GM13976 (cell line): ENCODE data around the gene CD163L1.

ENCODE experiments used
- DNase-seq: peaks from one replicate; pipeline ENCODE4 v3.0.0; 2012; ENCODE audit warnings: low spot score
- in situ Hi-C: fragments of 300-500 bp; cut with MboI; formaldehyde crosslinking; loops from one replicate; pipeline ENCODE4 v1.12.0; 2022; ENCODE audit warnings: low sequenced_read_pairs, mixed read lengths, inconsistent platforms; ENCODE audit not compliant: unreplicated experiment
- TF ChIP-seq, protein P1 (sequence below): IDR thresholded peaks from 2 replicates; pipeline ENCODE4 v1.5.1; 2012; ENCODE audit warnings: borderline replicate concordance, mild to moderate bottlenecking; ENCODE audit not compliant: insufficient read depth; ENCODE audit errors: extremely low read depth, missing control alignments, control extremely low read depth

Gene CD163L1

DNA sequence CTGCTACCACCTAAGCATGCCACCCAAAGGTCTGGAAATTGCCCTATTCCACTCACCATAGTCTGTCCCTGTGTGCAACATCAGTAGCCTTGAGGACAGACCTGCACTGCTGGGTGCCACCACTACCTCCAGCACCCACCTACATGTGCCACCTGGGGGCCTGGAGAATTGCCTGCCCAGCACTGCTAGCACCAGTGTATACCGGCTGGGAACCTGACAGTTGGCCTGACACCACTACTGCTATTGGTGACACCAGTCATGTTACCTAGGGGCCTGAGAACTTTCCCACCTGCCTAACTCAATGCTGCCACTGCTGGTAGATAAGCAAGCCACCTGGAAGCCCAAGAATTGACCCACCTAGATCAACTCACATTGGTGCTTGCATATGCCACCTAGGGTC lies 60.8 kb downstream of the CD163L1 start:
- TF ChIP-seq, protein P1, sequence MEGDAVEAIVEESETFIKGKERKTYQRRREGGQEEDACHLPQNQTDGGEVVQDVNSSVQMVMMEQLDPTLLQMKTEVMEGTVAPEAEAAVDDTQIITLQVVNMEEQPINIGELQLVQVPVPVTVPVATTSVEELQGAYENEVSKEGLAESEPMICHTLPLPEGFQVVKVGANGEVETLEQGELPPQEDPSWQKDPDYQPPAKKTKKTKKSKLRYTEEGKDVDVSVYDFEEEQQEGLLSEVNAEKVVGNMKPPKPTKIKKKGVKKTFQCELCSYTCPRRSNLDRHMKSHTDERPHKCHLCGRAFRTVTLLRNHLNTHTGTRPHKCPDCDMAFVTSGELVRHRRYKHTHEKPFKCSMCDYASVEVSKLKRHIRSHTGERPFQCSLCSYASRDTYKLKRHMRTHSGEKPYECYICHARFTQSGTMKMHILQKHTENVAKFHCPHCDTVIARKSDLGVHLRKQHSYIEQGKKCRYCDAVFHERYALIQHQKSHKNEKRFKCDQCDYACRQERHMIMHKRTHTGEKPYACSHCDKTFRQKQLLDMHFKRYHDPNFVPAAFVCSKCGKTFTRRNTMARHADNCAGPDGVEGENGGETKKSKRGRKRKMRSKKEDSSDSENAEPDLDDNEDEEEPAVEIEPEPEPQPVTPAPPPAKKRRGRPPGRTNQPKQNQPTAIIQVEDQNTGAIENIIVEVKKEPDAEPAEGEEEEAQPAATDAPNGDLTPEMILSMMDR = no peak
- DNase-seq = no peak
- in situ Hi-C loops = no loop called here

DNA sequence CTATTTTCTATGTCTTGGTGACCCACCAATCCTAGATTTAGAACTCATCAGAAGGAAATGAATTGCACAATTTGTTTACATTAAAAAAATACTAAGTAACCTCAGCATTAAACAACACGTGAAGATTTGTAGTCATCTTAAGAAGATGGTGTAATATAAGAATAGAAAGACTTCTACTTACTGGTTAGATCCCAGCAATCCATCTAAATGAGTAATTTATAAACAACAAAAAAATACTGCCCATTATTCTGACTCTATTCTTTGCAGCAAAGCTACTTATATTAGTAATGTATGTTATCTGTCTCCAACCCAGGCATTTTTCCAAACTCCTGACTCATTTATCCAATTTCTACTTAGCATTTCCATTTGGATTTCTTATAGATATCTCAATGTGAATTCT lies 67.8 kb downstream of the CD163L1 start:
- TF ChIP-seq, protein P1 = no peak
- DNase-seq = no peak
- in situ Hi-C loops = no loop called here

DNA sequence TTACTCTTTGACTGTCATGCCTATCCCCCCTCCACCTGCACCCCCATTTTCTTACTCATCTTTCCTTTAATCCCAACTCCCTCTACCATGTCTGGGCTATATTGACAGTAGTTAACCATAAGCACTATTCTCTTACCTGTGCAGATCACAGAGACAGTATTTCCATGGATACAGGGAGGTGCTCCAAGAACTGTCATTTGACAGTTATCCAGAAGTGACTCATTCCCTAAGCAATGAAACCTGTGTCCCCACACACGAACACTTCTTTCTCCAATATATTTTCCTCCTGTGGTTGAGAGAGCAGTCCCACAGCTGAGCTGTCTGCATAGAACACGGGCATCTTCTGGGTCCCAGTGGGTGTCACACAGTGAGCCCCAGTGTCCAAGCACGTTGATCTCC lies 68.8 kb downstream of the CD163L1 start:
- no peak for DNase-seq
- TF ChIP-seq, protein P1 = no peak
- in situ Hi-C loops = no loop called here

DNA sequence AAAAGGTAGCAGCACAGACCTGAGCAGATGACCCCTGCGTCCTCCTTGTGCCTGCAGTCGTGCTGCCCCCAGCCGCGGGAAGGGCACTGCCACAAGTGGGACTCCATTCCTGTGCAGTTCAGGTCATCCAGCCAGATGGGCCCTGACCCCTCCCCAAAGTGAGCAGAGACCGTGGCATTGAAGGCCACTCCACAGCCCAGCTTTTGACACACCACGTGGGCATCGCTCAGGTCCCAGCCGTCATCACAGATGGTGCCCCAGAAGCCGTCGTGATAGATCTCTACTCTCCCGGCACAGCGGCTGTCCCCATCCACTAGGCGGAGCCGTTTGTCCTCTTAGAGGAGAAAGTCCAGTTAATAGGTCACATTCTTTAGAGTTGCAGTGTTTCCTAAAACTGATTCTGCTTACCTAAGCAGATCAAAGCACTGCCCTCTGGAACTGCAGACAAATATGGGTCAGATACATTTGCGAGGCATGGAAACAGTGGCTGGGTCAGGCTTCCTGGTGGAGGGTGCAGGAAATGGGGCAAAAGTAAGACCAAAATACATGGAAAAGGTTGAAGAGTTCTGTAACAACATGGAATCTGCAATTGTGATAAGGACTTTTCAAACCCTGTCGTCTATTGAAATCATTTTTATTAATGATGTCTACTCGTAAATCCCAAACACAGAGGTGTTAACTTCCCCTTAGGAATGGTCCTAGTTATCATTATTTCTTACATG lies 69.4 kb downstream of the CD163L1 start:
- in situ Hi-C loops = no loop called here
- DNase-seq = peak; percentile 41
- TF ChIP-seq, protein P1 = peak; percentile 38

DNA sequence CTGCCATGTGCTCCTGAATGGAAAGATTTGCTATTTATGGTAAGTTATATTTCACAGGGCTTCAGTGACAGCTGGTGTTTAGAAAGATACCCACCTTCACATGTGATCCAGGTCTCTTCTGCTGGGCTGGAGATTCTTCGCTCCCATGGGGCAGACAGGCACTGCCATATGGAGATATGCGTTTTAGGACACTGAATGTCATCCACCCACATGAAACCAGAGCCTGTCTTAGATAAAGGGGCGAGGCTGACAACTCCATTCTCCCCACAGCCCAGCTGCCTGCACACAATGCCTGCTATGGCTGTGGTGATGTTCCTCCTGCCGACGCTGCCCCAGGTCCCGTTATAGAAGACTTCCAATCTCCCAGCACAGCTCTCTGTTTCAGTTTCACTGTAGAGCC lies 70.7 kb downstream of the CD163L1 start:
- in situ Hi-C loops = no loop called here
- TF ChIP-seq, protein P1 = no peak
- DNase-seq = no peak

DNA sequence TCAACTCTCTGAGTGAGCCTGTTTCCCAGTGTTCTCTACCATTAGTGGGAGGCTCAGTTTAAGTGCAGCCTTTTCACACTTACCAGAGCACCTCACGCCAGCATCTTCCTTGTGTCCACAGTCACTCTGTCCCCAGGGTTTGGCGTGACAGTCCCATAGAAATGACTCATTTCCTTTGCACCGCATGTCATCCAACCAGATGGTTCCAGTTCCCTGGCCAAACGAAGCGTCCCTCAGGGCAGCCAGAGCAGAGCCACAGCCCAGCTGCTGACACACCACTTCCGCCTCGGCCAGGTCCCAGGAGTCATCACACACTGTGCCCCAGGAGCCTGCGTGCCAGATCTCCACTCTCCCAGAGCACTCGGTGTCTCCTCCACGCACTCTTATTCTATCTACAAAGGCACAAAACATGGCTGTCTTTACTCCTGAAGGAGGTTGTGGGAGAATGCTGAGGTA lies 74.7 kb downstream of the CD163L1 start:
- TF ChIP-seq, protein P1 = no peak
- in situ Hi-C loops = no loop called here
- DNase-seq = no peak
